GM12892 (cell line): ENCODE measurements around the gene NELFB.

Experiments
- POLR2A ChIP-seq: IDR thresholded peaks from 2 replicates; pipeline ENCODE4 v1.6.1; 2011; ENCODE audit warnings: low read depth, low read length, control low read depth
- POLR2AphosphoS5 ChIP-seq: IDR thresholded peaks from 2 replicates; pipeline ENCODE4 v1.6.1; 2011; ENCODE audit warnings: low read depth, low read length, control low read depth
- TAF1 ChIP-seq: IDR thresholded peaks from 2 replicates; pipeline ENCODE4 v1.6.1; 2011; ENCODE audit warnings: low read depth, mild to moderate bottlenecking, control low read depth, low read length, borderline replicate concordance

DNA sequence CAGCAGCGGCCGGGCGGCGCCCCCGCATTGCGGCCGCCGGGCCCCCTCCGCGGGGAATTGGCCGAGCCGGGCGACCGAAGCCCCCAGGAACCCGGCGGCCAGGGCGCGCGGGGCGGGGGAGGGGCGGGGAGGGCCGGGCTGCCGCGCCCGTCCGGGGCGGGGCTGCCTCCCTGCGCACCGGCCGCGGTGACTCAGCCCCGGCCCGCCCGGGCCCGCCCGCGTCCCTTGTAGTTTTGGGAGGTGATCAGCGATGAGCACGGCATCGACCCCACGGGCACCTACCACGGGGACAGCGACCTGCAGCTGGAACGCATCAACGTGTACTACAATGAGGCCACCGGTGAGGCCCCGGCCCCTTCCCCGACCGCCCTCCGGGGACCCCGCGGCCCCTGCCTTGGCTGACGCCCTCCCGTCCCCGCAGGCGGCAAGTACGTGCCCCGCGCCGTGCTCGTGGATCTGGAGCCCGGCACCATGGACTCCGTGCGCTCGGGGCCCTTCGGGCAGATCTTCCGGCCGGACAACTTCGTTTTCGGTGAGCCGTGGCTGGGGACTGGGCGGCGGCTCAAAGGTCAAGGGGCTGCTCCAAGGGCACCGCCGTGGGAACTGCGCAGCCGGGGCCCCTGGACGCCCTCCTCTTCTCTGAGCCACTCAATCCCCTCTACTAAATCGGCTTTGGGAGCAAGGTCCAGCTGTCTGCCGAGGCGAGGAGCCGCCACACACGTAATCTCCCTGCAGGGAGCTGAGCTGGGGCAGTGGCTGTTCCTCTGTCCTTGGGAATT lies 13.4 kb upstream of the NELFB start:
- TF ChIP-seq TAF1, result no peak
- no peak for TF ChIP-seq POLR2A
- no peak for TF ChIP-seq POLR2AphosphoS5
